ENCODE data around the gene OR10K2. TPM values are rescaled to one million over a fixed set of nuclear protein-coding genes. Genes with fewer than 3 reads are reported as not detected.

OR10K2 gene
- not detected for total RNA-seq

DNA sequence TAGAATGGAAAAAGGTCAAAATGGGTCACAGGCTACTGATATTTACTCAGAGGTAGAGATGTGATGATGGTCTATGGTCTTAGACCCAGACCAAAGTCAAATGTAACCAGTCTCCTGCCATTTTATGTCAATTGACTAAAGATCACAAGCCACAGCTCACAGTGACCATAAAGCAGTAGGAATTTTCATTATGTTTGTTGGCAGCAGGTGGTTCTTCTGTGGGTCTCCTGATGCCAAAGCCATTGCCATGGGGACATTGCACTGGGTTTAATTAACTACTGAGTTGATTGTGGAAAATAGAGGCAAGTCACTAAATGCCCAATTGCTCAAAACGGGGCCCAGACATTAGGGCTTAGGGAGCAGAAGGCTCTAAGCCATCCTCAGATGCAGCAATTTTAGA is at the start of gene OR10K2:
OR10K2 (minus strand) TSS at position 101 of the 400 bp plus-strand sequence. CDS start 5,371 bp downstream, outside the sequence.
- DNase-seq (no peak), ATAC-seq (ENCODE audit: low FRiP score in 2 of 2) (no peak)
- Histone ChIP-seq H3K27me3 (no peaks in the 10 kb centered on the region), H3K36me3 (no peaks in the 10 kb centered on the region), H3K9me3 (no peaks in the 10 kb centered on the region), H3K27ac (no peak within 1 kb of the TSS), H3K4me1 (no peaks in the 10 kb centered on the region), H3K4me3 (no peak within 1 kb of the TSS)
- TF ChIP-seq POLR2A (IDR thresholded peaks at IDR 0.05) = no peak
- TF ChIP-seq, protein P1, sequence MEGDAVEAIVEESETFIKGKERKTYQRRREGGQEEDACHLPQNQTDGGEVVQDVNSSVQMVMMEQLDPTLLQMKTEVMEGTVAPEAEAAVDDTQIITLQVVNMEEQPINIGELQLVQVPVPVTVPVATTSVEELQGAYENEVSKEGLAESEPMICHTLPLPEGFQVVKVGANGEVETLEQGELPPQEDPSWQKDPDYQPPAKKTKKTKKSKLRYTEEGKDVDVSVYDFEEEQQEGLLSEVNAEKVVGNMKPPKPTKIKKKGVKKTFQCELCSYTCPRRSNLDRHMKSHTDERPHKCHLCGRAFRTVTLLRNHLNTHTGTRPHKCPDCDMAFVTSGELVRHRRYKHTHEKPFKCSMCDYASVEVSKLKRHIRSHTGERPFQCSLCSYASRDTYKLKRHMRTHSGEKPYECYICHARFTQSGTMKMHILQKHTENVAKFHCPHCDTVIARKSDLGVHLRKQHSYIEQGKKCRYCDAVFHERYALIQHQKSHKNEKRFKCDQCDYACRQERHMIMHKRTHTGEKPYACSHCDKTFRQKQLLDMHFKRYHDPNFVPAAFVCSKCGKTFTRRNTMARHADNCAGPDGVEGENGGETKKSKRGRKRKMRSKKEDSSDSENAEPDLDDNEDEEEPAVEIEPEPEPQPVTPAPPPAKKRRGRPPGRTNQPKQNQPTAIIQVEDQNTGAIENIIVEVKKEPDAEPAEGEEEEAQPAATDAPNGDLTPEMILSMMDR (IDR thresholded peaks at IDR 0.05) = no peak
- TF ChIP-seq EP300 (IDR thresholded peaks at IDR 0.05) = no peak
- TF ChIP-seq POLR2AphosphoS5 (IDR thresholded peaks at IDR 0.05) = no peak
- 83 to 92% methylated on average over 1 of the region's 1 CpG for WGBS, 2 donors

DNA sequence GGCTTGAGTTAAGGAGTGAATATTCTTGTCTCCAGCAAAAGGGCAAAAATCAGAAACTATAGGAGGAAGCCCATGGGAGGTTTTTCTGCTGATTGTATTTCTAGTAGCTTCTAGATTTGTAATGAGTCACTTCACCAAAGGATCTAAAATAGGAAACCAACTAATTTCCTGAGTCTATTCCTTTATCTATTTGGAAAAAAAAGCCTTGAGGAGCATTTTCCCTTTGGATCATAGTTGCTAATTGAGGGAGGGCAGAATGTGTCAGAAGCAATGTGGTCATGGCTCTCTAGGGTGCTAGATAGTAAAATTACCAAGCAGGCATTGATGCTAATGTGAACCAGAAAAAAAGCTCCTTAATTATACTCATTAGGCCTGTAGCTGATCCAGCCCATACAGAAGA is 45.9 kb upstream of the OR10K2 start, which contains the start of gene OR10R2:
OR10R2 (plus strand) TSS at position 301 of the 400 bp plus-strand sequence. CDS start 106 bp downstream, outside the sequence.
- no peaks in the 10 kb centered on the region for H3K9me3 ChIP-seq
- no peaks in the 10 kb centered on the region for H3K4me1 ChIP-seq
- no peaks in the 10 kb centered on the region for H3K27me3 ChIP-seq
- DNase-seq (no peak), ATAC-seq (ENCODE audit: low FRiP score in 2 of 2) (no peak)
- H3K27ac ChIP-seq = no peak within 1 kb of the TSS
- H3K4me3 ChIP-seq = no peak within 1 kb of the TSS
- no peak for TF ChIP-seq POLR2A (IDR thresholded peaks at IDR 0.05)
- no peaks in the 10 kb centered on the region for H3K36me3 ChIP-seq

GRCh38 chr1:158461534-158461933 is 35.5 kb upstream of the OR10K2 start, which contains the start of gene OR10K1:
Gene OR10K1 (plus strand): TSS chr1:158461834. CDS start chr1:158465562, 3,728 bp downstream.
- Histone ChIP-seq H3K4me1 (no peaks in the 10 kb centered on the region), H3K27me3 (no peaks in the 10 kb centered on the region), H3K4me3 (no peak within 1 kb of the TSS), H3K27ac (no peak within 1 kb of the TSS), H3K36me3 (no peaks in the 10 kb centered on the region), H3K9me3 (no peaks in the 10 kb centered on the region)
- DNase-seq (no peak), ATAC-seq (ENCODE audit: low FRiP score in 2 of 2) (no peak)
- TF ChIP-seq POLR2A (IDR thresholded peaks at IDR 0.05) (no peak), EP300 (IDR thresholded peaks at IDR 0.05) (no peak), POLR2AphosphoS5 (IDR thresholded peaks at IDR 0.05) (no peak)
- TF ChIP-seq, protein P1 (IDR thresholded peaks at IDR 0.05) = no peak
- 72 to 73% methylated on average over 2 of the region's 2 CpGs for WGBS, 2 donors

- Histone ChIP-seq H3K9me3 (no peaks in the 10 kb centered on the region), H3K27me3 (no peaks in the 10 kb centered on the region), H3K4me3 (no peak overlapping the region), H3K36me3 (no peaks in the 10 kb centered on the region), H3K27ac (no peak overlapping the region), H3K4me1 (no peaks in the 10 kb centered on the region)
- DNase-seq = no peak
- no peak for ATAC-seq (ENCODE audit: low FRiP score in 2 of 2)
- TF ChIP-seq POLR2AphosphoS5 (IDR thresholded peaks at IDR 0.05) = no peak
- no peak for TF ChIP-seq EP300 (IDR thresholded peaks at IDR 0.05)
- TF ChIP-seq, protein P1 (IDR thresholded peaks at IDR 0.05) = no peak
- TF ChIP-seq POLR2A (IDR thresholded peaks at IDR 0.05) = no peak
Observed at GRCh38 chr1:158458263-158458662, 32.2 kb upstream of the OR10K2 start.

DNA sequence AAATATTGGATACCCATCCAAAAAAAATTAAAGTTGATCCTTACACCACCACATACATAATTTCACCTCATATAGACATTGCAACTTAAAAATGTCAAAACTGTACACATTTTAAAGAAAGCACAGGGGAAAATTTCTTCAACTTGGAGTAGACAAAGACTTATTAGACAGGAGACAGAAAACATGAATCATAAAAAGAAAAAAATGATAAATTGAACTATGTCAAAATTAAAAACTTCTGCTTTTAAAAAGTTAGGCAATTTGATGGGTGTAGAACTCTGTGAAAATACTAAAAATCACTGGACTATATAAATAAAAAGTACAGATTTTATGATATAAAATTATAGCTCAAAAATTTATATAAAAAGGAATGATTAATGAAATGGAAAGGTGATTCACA is 31.2 kb upstream of the OR10K2 start:
- Histone ChIP-seq H3K4me1 (no peaks in the 10 kb centered on the region), H3K4me3 (no peak overlapping the region), H3K36me3 (no peaks in the 10 kb centered on the region), H3K27me3 (no peaks in the 10 kb centered on the region), H3K9me3 (no peaks in the 10 kb centered on the region), H3K27ac (no peak overlapping the region)
- DNase-seq (no peak), ATAC-seq (ENCODE audit: low FRiP score in 2 of 2) (no peak)
- TF ChIP-seq EP300 (IDR thresholded peaks at IDR 0.05) (no peak), POLR2A (IDR thresholded peaks at IDR 0.05) (no peak), POLR2AphosphoS5 (IDR thresholded peaks at IDR 0.05) (no peak)
- TF ChIP-seq, protein P1 (IDR thresholded peaks at IDR 0.05) = no peak
